WTC11 (cell line): ENCODE measurements around the gene VAMP2. TPM values are rescaled to one million over a fixed set of nuclear protein-coding genes. Genes with fewer than 3 reads are reported as not detected.

Source experiments
- ATAC-seq: fragments of 200-7000 bp; cut with Tn5 transposase; 2 replicates; pipeline ENCODE4 v1.10.0; 2021; ENCODE audit warnings: mild to moderate bottlenecking, moderate library complexity
- CTCF ChIA-PET: fragments of 300-600 bp; sonication (Branson Sonifier 250); formaldehyde crosslinking; loops from one replicate; lab custom pipeline; 2021; ENCODE audit warnings: antibody characterized with exemption; lab: Charles Lee
- POLR2A ChIA-PET: fragments of 350-600 bp; sonication (Branson Sonifier 250); formaldehyde crosslinking; loops from one replicate; lab custom pipeline; 2021; ENCODE audit warnings: antibody characterized with exemption; lab: Charles Lee
- DNase-seq: peaks from one replicate; pipeline ENCODE4 v3.0.0; 2021; ENCODE audit warnings: low spot score
- H3K27ac Mint-ChIP-seq: 2 replicates; pipeline ENCODE4 v1.8.0; 2021; ENCODE audit warnings: mixed read lengths
- H3K27me3 Mint-ChIP-seq: 2 replicates; pipeline ENCODE4 v1.8.0; 2021; ENCODE audit warnings: low read depth, mild to moderate bottlenecking, moderate library complexity, mixed read lengths
- H3K36me3 Mint-ChIP-seq: 2 replicates; pipeline ENCODE4 v1.8.0; 2021; ENCODE audit warnings: mixed read lengths
- H3K4me1 Mint-ChIP-seq: 2 replicates; pipeline ENCODE4 v1.8.0; 2022; ENCODE audit warnings: mixed read lengths
- H3K4me3 Mint-ChIP-seq: 2 replicates; pipeline ENCODE4 v1.8.0; 2021; ENCODE audit warnings: mild to moderate bottlenecking, moderate library complexity, mixed read lengths
- H3K9me3 Mint-ChIP-seq: 2 replicates; pipeline ENCODE4 v1.8.0; 2021; ENCODE audit warnings: mixed read lengths
- CTCF ChIP-seq: fragments of 200-600 bp; IDR thresholded peaks from 2 replicates; pipeline ENCODE4 v1.8.0; 2022; ENCODE audit warnings: antibody characterized with exemption
- E2F1 ChIP-seq: sonication (generic); formaldehyde crosslinking; IDR thresholded peaks from 2 replicates; pipeline ENCODE4 v1.8.0; 2022; ENCODE audit warnings: mild to moderate bottlenecking, missing genetic modification reagents
- E2F4 ChIP-seq: sonication (generic); formaldehyde crosslinking; IDR thresholded peaks from 2 replicates; pipeline ENCODE4 v1.8.1; 2022; ENCODE audit warnings: low read depth, mild to moderate bottlenecking, moderate library complexity, missing genetic modification reagents, borderline replicate concordance
- ETV6 ChIP-seq: sonication (generic); formaldehyde crosslinking; IDR thresholded peaks from 2 replicates; pipeline ENCODE4 v1.8.1; 2022; ENCODE audit warnings: mild to moderate bottlenecking, missing genetic modification reagents
- GABPB1 ChIP-seq: sonication (generic); formaldehyde crosslinking; IDR thresholded peaks from 2 replicates; pipeline ENCODE4 v1.8.1; 2023; ENCODE audit warnings: mild to moderate bottlenecking, missing genetic modification reagents
- GRHL2 ChIP-seq: fragments of 250-450 bp; sonication (Bioruptor Pico); IDR thresholded peaks from 2 replicates; pipeline ENCODE4 v1.8.0; 2022; ENCODE audit warnings: mild to moderate bottlenecking, moderate library complexity; ENCODE audit not compliant: insufficient replicate concordance, severe bottlenecking
- IRF1 ChIP-seq: sonication (generic); formaldehyde crosslinking; IDR thresholded peaks from 2 replicates; pipeline ENCODE4 v1.8.0; 2023; ENCODE audit warnings: missing genetic modification reagents
- KAT7 ChIP-seq: sonication (generic); formaldehyde crosslinking; IDR thresholded peaks from 2 replicates; pipeline ENCODE4 v1.8.1; 2023; ENCODE audit warnings: missing genetic modification reagents, mild to moderate bottlenecking, borderline replicate concordance
- MLX ChIP-seq: sonication (generic); formaldehyde crosslinking; IDR thresholded peaks from 2 replicates; pipeline ENCODE4 v1.8.1; 2023; ENCODE audit warnings: mild to moderate bottlenecking, missing genetic modification reagents, moderate library complexity
- NFATC4 ChIP-seq: fragments of 250-450 bp; sonication (Bioruptor Pico); IDR thresholded peaks from 2 replicates; pipeline ENCODE4 v1.9.0; 2021; ENCODE audit warnings: mild to moderate bottlenecking
- NFYB ChIP-seq: sonication (generic); formaldehyde crosslinking; conservative IDR thresholded peaks from 2 replicates; pipeline ENCODE4 v1.8.0; 2022; ENCODE audit warnings: low read depth, missing genetic modification reagents
- NR2C2 ChIP-seq: sonication (generic); formaldehyde crosslinking; IDR thresholded peaks from 2 replicates; pipeline ENCODE4 v1.8.0; 2022; ENCODE audit warnings: mild to moderate bottlenecking, missing genetic modification reagents
- NR3C1 ChIP-seq: sonication (generic); formaldehyde crosslinking; conservative IDR thresholded peaks from 2 replicates; pipeline ENCODE4 v1.8.1; 2023; ENCODE audit warnings: low read depth, mild to moderate bottlenecking, missing genetic modification reagents
- PRDM15 ChIP-seq: sonication (generic); formaldehyde crosslinking; IDR thresholded peaks from 2 replicates; pipeline ENCODE4 v1.8.0; 2022; ENCODE audit warnings: missing genetic modification reagents
- TCF7 ChIP-seq: sonication (generic); formaldehyde crosslinking; IDR thresholded peaks from 2 replicates; pipeline ENCODE4 v1.8.0; 2022; ENCODE audit warnings: mild to moderate bottlenecking, low read depth, missing genetic modification reagents, moderate library complexity
- TEAD1 ChIP-seq: sonication (generic); formaldehyde crosslinking; IDR thresholded peaks from 2 replicates; pipeline ENCODE4 v1.8.0; 2022; ENCODE audit warnings: mild to moderate bottlenecking, missing genetic modification reagents
- TP53 ChIP-seq: sonication (generic); formaldehyde crosslinking; IDR thresholded peaks from 2 replicates; pipeline ENCODE4 v1.8.1; 2023; ENCODE audit warnings: mild to moderate bottlenecking, missing genetic modification reagents
- ZNF121 ChIP-seq: sonication (generic); formaldehyde crosslinking; IDR thresholded peaks from 2 replicates; pipeline ENCODE4 v1.8.0; 2023; ENCODE audit warnings: missing genetic modification reagents
- ZNF396 ChIP-seq: fragments of 250-450 bp; sonication (Bioruptor Pico); IDR thresholded peaks from 2 replicates; pipeline ENCODE4 v1.8.0; 2021; ENCODE audit warnings: mild to moderate bottlenecking, moderate library complexity, borderline replicate concordance
- ZNF532 ChIP-seq: fragments of 250-450 bp; sonication (Bioruptor Pico); IDR thresholded peaks from 2 replicates; pipeline ENCODE4 v1.9.0; 2021; ENCODE audit warnings: mild to moderate bottlenecking, borderline replicate concordance
- total RNA-seq: library from RNA; stranded (reverse); gene quantifications from 3 replicates; pipeline ENCODE4 v1.2.3, GENCODE V29; 2021

VAMP2 gene
- total RNA-seq, 1 experiment from 2014 or later: 27.4 TPM

GRCh38 chr17:8187517-8188262 lies 24.9 kb upstream of the VAMP2 start (continued):
- TF ChIP-seq PRDM15 (CRISPR knock-in tag): no peak

GRCh38 chr17:8186787-8187516 lies 24.2 kb upstream of the VAMP2 start:
- DNase-seq (peak; percentile 97), ATAC-seq (peak; percentile 38)
- Mint-ChIP-seq H3K4me1 (peaks cover 15% of the 10 kb centered on the region), H3K4me3 (no peak overlapping the region), H3K27ac (no peak overlapping the region), H3K9me3 (no peaks in the 10 kb centered on the region), H3K36me3 (no peaks in the 10 kb centered on the region), H3K27me3 (no peaks in the 10 kb centered on the region; the same call in 1 of the 2 replicates)
- CTCF ChIA-PET: interaction anchor here (1.4 to 3.8 kb wide), 3 partner anchors 36 to 113 kb away, joined by 4 to 24 read pairs (median 15); partner anchors contain the start of gene ALOXE3
- POLR2A ChIA-PET: interaction anchor here (1.1 to 1.3 kb wide), 3 partner anchors 23 to 40 kb away, joined by 3 read pairs; partner anchors contain the start of gene AURKB
- no peak for TF ChIP-seq KAT7 (CRISPR knock-in tag)
- TF ChIP-seq GABPB1 (CRISPR knock-in tag): no peak
- TF ChIP-seq E2F1 (CRISPR knock-in tag): no peak
- TF ChIP-seq NFATC4: no peak
- TF ChIP-seq NR3C1 (CRISPR knock-in tag): no peak
- TF ChIP-seq TCF7 (CRISPR knock-in tag): no peak
- no peak for TF ChIP-seq NR2C2 (CRISPR knock-in tag)
- TF ChIP-seq E2F4 (CRISPR knock-in tag): no peak
- peak; percentile 38; the same call in 1 of the 2 replicates for TF ChIP-seq TEAD1 (CRISPR knock-in tag)
- no peak for TF ChIP-seq ZNF396 (CRISPR knock-in tag)
- TF ChIP-seq ZNF121 (CRISPR knock-in tag): no peak
- no peak for TF ChIP-seq CTCF
- peak; percentile 68; the same call in 1 of the 2 replicates for TF ChIP-seq ETV6 (CRISPR knock-in tag)
- TF ChIP-seq ZNF532 (CRISPR knock-in tag): no peak
- TF ChIP-seq NFYB (CRISPR knock-in tag): no peak
- no peak for TF ChIP-seq GRHL2 (CRISPR knock-in tag)
- TF ChIP-seq IRF1 (CRISPR knock-in tag): no peak
- TF ChIP-seq TP53: 0 out of 2 replicates have a peak, but pooled peaks have one; percentile 54
- TF ChIP-seq MLX (CRISPR knock-in tag): no peak; the same call in 1 of the 2 replicates
